ENCODE measurements around the gene SCAMP1.
"Not testable (repeated sequence)": the region's sequence is repeated elsewhere in the genome, so short reads cannot be mapped to it uniquely, and the experiment has no call there.

The SCAMP1 gene

DNA sequence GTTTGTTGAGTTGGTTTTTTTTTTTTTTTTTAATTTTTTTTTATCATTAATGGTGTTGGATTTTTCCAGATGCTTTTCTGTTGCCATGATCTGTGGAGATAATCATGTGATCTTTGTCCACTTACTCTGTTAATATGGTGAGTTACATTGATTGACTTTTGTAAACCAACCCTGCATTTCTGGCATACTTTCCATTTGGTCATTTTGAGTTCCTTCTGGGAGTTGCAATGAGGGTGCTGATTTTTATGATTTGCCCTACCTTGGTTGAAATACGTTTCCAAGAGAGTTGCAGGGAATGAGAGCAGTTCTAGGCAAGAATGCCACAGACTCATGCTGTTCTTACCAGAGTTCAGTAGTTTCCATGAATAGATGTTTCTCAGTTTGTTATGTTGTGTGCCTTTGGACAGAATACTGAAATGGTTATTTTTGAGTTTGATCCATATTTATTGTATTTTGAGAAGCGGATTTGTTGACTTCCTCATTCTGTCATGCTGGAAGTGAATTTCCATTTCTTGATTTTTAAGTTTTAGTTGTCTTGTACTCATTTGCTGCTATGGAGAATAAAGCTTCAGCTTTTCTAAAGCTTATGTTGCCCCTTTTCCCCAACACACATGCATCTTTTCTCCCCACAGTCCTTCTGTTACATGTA is 69.0 kb downstream of the SCAMP1 start:
- no peak for DNase-seq

DNA sequence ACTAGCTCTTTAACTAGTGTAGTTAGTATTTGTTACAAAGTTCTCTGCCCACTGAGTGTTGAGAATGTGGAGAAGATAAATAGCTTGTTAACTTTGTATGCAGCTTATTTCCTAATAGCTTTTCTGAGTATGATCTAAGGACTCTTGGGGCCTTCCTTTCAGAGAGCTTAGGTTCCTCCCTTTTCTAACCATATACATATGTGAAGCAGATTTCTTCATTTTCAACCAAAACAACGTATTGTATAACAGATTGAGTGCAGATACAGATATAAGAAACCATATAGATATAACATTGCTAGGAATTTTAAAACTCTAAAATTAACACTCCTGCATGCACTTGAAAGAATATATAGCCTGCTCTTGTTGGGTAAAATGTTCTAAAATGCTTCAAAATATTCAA is 70.4 kb downstream of the SCAMP1 start:
- DNase-seq: no peak

DNA sequence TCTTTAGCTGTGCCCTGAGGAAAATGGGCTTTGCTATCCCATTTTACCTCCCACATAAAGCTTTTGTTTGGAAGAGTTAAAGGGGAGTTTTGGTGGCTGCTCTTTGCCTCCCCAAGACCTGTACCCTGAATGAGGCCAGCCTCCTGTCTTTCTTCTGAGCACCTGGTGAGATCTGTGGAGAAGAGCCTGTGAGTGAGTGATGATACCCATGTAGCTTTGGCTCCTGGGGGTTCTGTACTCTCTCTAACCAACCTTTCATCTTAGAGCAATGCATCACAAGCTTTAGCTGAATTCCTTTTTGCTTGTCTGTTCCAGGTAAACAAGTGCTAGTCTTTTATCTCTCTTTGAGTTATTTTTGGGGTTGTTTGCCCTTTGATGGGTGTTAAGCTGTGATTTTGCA is 73.6 kb downstream of the SCAMP1 start:
- no peak for DNase-seq

- DNase-seq: no peak
These were observed 87.5 kb downstream of the SCAMP1 start for GRCh38 chr5:78447775-78448424.

GRCh38 chr5:78449103-78449502 is 88.7 kb downstream of the SCAMP1 start:
- DNase-seq: no peak

DNA sequence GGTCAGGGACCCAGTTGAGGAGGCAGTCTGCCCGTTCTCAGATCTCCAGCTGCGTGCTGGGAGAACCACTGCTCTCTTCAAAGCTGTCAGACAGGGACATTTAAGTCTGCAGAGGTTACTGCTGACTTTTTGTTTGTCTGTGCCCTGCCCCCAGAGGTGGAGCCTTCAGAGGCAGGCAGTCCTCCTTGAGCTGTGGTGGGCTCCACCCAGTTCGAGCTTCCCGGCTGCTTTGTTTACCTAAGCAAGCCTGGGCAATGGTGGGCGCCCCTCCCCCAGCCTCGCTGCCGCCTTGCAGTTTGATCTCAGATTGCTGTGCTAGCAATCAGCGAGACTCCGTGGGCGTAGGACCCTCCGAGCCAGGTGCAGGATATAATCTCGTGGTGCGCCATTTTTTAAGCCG is 97.1 kb downstream of the SCAMP1 start:
- not testable (repeated sequence) for DNase-seq

DNA sequence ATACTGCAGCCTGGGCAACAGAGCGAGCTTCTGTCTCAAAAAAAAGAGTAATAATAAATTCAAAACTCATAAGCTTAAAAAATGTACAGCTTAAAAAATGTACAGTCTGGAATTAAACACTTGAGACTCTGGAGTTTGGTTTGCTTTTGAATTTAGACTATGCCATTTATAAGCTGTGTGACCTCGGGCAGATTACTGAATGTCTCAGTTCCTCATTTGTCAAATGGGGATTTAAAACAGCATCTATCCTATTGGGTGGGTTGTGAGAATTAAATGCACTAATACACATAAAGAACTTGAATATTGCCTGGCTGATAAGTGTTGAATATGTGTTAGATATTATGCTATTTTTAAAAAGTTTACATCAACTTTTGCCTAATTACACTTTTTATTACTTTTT is 98.4 kb downstream of the SCAMP1 start:
- no peak for DNase-seq

GRCh38 chr5:78467140-78467539 is 106.7 kb downstream of the SCAMP1 start:
- DNase-seq: no peak

GRCh38 chr5:78467752-78468357 is 107.4 kb downstream of the SCAMP1 start:
- DNase-seq: peak; percentile 9

- DNase-seq: no peak
These were observed 111.5 kb downstream of the SCAMP1 start for GRCh38 chr5:78471896-78472295.

- DNase-seq: no peak
These were observed 112.2 kb downstream of the SCAMP1 start for GRCh38 chr5:78472469-78473106.

DNA sequence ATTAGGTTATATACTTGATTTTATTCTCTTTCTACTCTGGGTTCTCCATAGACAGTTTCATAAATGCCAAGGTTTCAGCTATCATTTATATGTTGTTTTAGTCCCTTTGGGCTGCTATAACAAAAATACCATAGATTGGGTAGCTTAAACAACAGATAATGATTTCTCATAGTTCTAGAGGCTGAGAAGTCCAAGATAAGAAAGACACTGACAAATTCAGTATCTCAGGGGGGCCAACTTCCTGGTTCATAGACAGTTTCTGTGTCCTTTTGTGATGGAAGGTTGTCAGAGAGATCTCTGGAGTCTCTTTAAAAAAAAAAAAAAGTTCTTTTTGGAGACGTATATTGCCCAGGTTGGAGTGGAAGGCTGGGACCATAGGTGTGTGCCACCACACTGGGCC is 113.3 kb downstream of the SCAMP1 start:
- no peak for DNase-seq

GRCh38 chr5:78475370-78475769 is 115.0 kb downstream of the SCAMP1 start:
- DNase-seq: no peak

- DNase-seq: no peak
These were observed 116.4 kb downstream of the SCAMP1 start for GRCh38 chr5:78476795-78477194.

GRCh38 chr5:78482948-78483347 is 122.5 kb downstream of the SCAMP1 start:
- no peak for DNase-seq

GRCh38 chr5:78483809-78484521 is 123.5 kb downstream of the SCAMP1 start:
- DNase-seq: peak; percentile 10

- DNase-seq: no peak
These were observed 125.8 kb downstream of the SCAMP1 start for GRCh38 chr5:78486218-78486617.

GRCh38 chr5:78487846-78488245 is 127.4 kb downstream of the SCAMP1 start:
- no peak for DNase-seq

DNA sequence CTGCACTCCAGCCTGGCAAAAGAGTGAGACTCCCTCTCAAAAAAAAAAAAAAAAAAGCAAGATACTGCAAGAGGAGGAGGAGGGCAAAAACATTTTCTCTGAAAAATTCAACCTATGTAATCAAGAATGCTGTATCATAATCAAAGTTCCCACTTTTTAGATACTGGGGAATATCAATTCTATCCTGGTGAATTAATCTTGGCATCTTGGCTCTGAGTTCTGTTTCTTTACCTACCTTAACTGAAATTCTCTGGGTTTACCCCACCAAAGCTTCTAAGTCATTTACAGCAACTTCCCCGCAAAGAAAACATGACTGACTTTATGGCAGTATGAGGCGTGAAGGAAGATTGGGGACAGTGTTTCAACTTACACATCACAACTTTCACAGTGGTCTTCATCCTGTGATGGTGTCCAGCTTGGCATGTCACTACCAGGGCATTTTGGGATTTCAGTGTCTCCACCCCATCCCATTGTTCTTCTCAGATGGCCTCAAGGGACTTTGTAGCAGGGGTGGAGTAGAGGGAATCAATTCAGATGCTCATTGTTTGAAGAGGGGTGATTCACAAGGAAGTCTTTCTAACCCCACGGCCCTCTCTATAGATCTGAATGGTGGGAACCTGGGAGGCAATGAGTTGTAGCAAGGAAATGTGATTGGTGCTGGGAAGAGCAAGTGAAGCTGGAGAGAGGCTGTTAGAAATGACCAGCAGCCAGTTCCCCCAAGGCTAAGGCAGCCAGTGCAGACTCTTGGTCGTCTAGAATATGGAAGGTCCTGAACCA is 130.5 kb downstream of the SCAMP1 start:
- no peak for DNase-seq

- DNase-seq: no peak
These were observed 131.8 kb downstream of the SCAMP1 start for GRCh38 chr5:78492224-78492623.

DNA sequence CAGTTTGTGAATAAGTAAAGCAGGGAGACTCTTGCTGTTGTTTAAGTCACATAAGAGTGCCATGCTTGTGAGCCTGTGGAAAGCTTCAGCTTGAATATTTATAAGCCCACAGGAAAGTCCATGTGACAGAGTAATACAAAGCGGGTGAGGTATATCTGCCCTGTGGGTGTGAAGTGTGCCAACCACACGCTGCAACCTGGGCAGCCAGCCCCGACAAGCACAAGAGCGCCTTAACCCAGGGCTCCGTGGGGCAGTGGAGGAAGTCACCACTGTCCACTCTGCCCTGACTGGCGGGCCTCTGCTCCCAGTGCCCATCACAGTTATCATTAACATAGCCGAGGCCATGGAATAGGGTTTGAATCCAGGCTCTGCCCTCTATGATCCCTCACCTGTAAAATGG is 132.2 kb downstream of the SCAMP1 start:
- DNase-seq: no peak

- no peak for DNase-seq
These were observed 135.4 kb downstream of the SCAMP1 start for GRCh38 chr5:78495800-78496199.

DNA sequence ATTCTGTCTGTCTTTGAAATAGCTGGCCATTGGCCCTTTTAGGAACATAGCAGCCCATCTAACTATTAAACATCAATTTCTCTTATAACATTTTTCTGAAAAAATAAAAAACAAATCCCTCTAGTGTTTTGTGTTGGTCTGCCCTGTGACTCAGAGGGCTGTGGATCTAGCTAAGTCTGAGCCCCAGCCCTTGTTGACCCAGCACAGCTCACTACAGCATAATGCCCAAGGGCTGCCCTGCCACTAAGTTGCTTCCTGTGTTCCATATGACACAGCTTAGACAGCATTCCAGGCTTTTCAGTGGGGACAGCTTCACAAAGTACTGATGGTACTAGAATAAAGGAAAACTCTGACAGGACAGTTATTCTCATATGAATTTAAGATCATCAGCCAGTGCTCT is 136.0 kb downstream of the SCAMP1 start:
- no peak for DNase-seq

Measured in CD4-positive, alpha-beta T cell treated with Interleukin-12 subunit alpha and Interleukin-12 subunit beta, for 1 hour (primary cell).